DMS79 (cell line): ENCODE data around the gene PAF1.

Source experiments
- DNase-seq: peaks from one replicate; lab custom pipeline; 2025; lab: John Stamatoyannopoulos, UW

The PAF1 gene

GRCh38 chr19:39390751-39391437, at the start of gene PAF1, which contains the start of gene MED29:
Gene PAF1, minus strand, starts transcription at chr19:39391106. Its CDS starts 242 bp downstream, at chr19:39390864.
Gene MED29, plus strand, starts transcription at chr19:39391378. Its CDS starts 45 bp downstream, at chr19:39391423.
- DNase-seq = peak; percentile 99

DNA sequence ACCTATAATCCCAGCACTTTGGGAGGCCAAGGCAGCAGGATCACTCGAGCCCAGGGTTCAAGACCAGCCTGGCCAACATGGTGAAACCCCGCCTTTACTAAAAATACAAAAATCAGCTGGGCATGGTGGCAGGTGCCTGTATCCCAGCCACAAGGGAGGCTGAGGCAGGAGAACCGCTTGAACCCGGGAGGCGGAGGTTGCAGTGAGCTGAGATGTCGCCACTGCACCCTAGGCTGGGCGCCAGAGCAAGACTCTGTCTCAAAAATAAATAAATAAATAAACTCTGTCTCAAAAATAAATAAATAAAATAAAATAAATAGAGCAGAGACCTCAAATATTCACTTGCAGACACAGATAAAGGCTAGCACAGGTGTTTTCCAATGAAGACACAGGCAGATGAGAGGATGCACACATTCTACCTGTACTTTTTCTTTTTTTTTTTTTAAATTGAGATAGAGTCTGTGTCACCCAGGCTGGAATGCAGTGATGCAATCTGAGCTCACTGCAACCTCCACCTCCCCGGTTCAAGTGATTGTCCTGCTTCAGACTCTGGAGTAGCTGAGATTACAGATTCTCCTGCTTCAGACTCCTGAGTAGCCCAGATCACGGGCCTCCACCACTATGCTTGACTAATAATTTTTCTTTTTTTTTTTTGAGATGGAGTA, 47.5 kb upstream of the PAF1 start:
- DNase-seq = no peak

GRCh38 chr19:39436350-39436716, 45.4 kb upstream of the PAF1 start:
- no peak for DNase-seq

DNA sequence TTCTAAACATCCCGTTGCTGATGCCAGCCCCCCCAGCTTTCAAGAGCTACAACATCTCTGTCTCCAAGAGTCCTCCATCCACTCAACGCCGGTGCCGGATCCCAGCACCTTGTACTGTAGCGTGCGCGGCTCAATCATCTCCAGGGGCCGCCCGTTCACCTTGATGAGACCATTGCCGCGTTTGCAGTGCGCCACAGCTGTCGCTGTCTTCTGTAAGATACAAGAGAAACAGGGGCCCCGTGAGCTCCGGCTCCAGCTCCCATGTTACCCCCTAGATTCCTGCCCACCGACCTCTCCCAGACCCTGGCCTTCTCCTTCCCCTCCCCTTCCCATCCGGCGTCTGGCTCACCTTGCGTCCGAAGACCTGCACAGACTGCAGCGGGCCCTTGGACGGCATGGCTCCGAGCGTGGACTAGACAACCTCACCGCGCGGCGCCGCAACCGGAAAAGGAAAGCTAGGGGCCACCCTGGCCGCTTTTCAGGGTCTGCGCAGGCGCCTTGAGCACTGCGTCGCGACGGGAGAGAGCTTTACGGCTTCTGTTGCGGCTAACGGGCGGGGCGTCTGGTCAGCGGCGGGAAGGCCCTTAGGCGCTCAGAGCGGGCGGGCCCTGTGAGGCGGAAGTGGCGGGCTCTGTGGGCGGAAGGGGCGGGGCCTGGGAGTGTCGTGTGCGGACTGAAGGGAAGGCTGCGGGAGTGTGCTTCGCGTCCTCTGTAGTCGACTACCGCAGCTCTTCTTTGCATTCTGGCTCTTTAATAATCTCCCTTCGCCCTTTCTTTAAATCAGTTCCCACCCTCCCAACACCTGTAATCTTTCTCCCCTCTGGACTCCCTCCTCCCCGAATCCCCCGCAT, 44.8 kb upstream of the PAF1 start, which contains the start of gene RPS16:
RPS16 (minus strand) TSS at position 451 of the 851 bp plus-strand sequence; CDS start at position 397, 54 bp downstream.
- DNase-seq = peak; percentile 97

DNA sequence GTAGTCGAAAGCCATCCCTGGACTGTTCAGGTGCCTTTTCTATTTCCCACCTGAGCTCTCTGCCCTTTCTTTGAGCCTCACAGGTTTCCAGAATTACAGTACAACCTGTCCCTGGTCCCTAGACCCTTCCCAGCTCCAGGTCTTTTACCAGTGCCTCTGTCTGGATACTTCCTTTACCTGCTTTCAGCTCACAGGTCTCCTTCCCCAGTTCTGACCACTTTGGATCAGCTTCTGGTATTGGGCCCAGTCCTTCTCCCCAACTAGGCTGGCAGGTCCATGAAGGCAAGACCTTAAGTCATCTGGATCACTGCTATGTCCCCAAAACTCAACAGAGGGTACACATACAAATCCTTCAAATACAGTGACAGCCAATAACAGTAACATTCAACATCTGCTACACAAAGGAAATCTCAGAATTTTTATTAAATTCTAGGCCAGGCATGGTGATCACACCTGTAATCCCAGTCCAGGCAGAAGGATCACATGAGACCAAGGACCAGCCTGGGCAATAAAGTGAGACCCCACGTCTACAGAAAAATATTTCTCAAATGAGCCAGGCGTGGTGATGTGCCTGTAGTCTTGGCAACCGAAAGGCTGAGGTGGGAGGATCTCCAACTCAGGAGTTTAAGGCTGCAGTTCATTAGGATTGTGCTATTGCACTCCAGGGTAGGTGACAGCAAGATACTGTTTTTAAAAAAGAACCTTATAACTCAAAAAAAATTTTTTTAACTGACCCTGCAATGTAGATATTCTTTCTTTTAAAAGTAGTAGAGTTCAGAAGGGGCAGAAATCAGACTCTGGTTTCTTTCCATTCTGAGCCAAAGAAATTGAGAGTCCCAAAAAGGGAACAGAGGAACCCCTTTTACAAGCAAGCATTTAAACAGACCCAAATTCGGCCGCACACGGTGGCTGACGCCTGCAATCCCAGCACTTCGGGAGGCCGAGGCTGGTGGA, 43.5 kb upstream of the PAF1 start:
- no peak for DNase-seq

- no peak for DNase-seq
Measured at GRCh38 chr19:39433480-39434079, 42.7 kb upstream of the PAF1 start.

DNA sequence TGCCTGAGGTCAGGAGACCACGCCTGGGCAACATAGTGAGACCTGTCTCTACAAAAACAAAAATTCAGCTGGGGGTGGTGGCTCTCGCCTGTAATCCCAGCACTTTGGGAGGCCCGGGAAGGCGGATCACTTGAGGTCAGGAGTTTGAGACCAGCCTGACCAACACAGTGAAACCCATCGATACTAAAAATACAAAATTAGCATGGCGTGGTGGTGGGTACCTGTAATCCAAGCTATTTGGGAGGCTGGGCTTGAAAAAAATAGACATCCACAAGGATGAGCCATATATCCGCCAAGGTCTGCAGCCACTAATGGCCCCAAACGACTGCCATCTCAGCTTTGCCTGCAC, 41.7 kb upstream of the PAF1 start:
- DNase-seq = no peak

GRCh38 chr19:39430675-39431593, 40.0 kb upstream of the PAF1 start:
- DNase-seq = no peak

GRCh38 chr19:39428283-39429112, 37.6 kb upstream of the PAF1 start:
- no peak for DNase-seq

DNA sequence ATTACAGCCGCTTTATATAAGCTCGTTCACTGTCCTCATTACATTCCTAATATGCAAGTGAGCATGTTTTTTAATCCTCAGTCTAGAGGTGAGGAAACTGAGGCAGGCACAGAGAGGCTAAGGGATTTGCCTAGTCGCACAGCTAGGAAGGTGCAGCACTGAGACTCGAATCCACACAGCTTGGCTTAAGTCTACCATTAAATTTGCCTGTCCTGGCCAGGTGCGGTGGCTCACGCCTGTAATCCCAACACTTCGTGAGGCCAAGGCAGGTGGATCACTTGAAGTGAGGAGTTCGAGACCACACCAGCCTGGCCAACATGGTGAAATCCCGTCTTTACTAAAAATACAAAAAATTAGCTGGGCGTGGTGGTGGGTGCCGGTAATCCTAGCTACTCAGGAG, 36.8 kb upstream of the PAF1 start:
- no peak for DNase-seq

DNA sequence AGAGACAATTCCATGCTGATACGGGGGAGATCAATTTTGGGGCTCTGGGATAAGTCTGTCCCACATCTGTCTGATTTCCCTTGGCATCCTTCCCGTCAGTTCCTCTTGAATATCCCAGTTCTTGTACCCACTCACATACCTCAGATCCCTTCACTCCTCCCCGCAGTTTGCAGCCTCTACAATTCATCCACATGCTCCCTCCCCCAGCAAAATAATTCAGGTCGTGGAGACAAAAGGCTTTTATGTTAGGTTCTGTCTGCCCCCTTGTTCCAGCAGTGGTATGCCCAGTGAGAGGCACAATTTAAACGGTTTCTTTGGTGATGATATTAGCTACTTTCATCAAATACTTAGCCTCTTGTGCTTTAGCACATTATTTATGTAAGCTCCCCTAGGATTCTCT, 35.3 kb upstream of the PAF1 start:
- no peak for DNase-seq

DNA sequence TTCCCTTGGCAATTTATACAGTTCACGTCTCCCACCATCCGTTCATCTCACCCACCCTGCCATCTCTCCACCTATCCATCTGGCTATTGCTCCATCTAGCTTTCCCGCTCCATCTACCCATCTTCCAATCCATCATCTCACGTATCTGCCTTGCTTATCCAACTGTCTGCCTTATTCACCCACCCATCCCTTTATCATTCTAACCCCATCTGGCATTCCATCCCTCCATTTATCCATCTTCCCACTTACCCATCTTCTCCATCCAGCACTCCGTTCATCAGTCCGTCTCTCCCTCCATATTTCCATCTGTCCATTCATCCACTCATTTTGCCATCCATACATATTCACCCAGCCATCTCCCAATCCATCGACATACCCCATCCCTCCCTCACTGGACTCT, 34.8 kb upstream of the PAF1 start:
- no peak for DNase-seq

DNA sequence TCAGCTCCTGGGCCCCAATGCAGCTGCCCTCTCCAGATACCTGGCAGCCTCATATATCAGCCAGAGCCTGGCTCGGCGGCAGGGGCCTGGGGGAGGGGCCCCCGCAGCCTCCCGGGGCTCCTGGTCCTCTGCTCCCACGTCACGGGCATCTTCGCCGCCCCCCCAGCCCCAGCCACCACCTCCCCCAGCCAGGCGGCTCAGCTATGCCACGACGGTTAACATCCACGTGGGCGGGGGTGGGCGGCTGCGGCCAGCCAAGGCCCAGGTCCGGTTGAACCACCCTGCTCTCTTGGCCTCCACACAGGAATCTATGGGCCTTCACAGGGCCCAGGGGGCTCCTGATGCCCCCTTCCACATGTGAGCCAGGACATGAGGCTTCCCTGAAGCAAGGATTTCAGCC, 34.0 kb upstream of the PAF1 start:
- no peak for DNase-seq

DNA sequence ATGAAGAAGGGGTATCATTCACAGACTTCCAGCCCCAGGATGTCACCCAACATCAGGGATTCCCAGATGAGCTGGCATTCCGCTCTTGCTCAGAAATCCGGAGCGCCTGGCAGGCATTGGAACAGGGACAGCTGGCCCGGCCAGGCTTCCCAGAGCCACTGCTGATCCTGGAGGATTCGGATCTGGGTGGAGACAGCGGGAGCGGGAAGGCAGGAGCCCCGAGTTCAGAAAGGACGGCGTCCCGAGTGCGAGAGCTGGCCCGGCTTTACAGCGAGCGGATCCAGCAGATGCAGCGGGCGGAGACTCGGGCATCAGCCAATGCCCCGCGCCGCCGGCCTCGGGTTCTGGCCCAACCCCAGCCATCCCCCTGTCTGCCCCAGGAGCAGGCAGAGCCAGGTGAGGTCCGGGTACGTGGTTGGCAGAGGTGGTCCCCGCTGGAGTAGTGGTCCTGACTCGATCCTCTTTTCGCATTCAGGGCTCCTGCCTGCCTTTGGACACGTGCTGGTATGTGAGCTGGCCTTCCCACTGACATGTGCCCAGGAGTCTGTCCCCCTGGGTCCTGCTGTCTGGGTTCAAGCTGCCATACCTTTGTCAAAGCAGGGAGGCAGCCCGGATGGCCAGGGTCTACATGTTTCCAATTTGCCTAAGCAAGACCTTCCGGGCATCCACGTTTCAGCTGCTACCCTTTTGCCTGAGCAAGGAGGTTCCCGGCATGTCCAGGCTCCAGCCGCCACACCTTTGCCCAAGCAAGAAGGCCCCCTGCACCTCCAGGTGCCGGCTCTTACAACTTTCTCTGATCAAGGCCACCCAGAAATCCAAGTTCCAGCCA, 32.6 kb upstream of the PAF1 start:
- DNase-seq = no peak

GRCh38 chr19:39422020-39422419, 31.1 kb upstream of the PAF1 start:
- DNase-seq = no peak

GRCh38 chr19:39420769-39421168, 29.9 kb upstream of the PAF1 start:
- no peak for DNase-seq

GRCh38 chr19:39419003-39419402, 28.1 kb upstream of the PAF1 start:
- DNase-seq = no peak

DNA sequence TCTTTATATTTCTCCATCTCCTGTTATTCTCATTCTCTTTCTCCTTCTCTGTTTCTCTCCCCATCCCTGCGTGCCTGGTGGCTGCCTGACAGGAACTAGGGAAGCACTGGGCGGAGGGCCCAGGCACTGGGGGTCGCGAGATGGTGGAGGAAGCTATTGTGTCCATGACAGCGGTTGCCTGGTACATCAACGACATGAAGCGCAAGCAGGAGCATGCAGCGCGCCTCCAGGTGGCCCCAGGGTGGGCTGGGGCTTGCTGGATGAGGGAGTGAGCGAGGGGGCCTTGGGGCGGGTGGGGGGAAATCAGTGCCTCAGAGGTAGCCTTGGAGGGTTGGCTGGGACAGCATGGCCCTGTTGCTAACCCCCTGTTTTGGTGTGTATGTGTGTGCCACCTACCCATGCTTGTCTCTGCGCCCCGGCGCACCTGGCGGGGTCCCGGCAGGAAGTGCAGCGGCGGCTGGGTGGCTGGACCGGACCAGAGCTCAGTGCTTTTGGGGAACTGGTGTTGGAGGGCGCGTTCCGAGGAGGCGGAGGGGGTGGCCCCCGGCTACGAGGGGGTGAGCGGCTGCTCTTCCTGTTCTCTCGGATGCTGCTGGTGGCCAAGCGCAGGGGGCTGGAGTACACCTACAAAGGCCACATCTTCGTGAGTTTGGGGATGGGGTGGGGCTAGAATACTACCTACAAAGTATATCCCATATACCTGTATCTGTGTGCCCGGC, 26.7 kb upstream of the PAF1 start:
- DNase-seq = no peak
